SK-N-MC (cell line): ENCODE measurements around the gene RFLNA.

Experiments
- EZH2 ChIP-seq: fragments of 200-600 bp; sonication (generic); IDR thresholded peaks from one replicate; pipeline ENCODE4 v1.6.1; 2017; ENCODE audit warnings: antibody characterized with exemption
- FOXP2 ChIP-seq: optimal IDR thresholded peaks from 2 replicates; pipeline ENCODE3; 2011; ENCODE audit warnings: mild to moderate bottlenecking, moderate library complexity; ENCODE audit not compliant: insufficient read depth; ENCODE audit errors: extremely low read length, control extremely low read depth
- POLR2AphosphoS5 ChIP-seq: IDR thresholded peaks from 2 replicates; pipeline ENCODE4 v1.6.1; 2012; ENCODE audit warnings: mild to moderate bottlenecking, low read depth, low read length, borderline replicate concordance

DNA sequence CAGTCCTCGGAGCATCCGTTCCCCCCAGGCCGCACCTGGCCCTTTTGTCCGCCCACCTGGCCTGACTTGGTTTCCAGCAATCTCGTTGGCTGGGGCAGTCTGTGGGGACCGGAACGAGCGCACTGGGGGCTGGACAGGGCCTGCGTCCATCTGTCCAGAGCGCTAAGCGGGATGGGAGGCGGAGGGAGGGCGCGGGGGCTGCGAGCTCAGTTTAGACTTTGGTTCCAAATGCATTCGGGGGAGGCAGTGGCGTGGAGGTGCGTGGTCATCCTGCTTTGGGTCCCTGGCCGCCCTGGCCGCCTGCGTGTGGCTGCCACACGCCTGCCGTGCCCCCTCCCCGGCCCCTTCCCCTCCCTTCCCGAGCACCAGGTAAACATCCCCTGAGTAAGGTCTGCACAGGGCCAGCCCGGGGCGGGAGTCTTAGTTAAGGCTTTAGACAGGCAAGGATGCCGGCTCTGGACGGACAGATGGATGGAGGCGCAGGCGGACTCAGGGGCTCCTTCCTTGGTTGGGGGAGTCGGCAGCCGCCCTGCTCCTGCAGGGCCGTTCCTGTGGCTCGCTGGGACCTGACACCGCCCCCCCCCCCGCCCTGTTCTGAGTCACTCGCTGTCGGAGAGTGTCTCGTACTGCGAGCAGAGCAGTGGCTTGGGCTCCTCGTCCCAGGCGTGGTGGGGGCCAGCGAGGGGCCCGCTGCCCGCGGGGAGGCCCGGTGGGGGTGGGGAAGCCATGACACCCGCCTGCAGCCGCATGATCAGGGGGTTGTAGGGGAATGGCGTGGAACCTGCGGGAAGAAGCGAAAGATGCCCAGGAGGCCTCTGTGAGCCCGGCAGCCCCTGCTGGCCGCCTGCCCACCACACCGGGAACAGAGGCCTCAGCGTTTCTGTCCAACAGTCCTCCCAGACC is 30.2 kb downstream of the RFLNA start:
- TF ChIP-seq EZH2 (no peak), POLR2AphosphoS5 (no peak), FOXP2 (no peak)
